HepG2 (cell line): Measurements from ENCODE around the gene TUBGCP3. TPM values are rescaled to one million over a fixed set of nuclear protein-coding genes. Genes with fewer than 3 reads are reported as not detected.

ENCODE experiments used
- ATAC-seq: fragments of 200-7000 bp; cut with Tn5 transposase; 3 replicates; pipeline ENCODE4 v1.9.1; 2020; ENCODE audit warnings: mild to moderate bottlenecking, moderate library complexity
- BruUV-seq: library from RNA; stranded (reverse); fragments of 400-500 nt; replicated peaks from 2 replicates; lab custom pipeline; 2021; lab: Mats Ljungman, UMichigan
- CTCF ChIA-PET: fragments of 300-600 bp; formaldehyde crosslinking; extraction: SDS; loops from one replicate; lab custom pipeline; 2021; ENCODE audit warnings: low total read pairs, inconsistent platforms, low intra/inter-chr PET ratio; lab: Yijun Ruan, JAX
- POLR2A ChIA-PET: fragments of 350-600 bp; sonication (Branson Sonifier 250); formaldehyde crosslinking; loops from one replicate; lab custom pipeline; 2020; ENCODE audit warnings: antibody characterized with exemption, inconsistent platforms; lab: Yijun Ruan, JAX
- DNase-seq: peaks from one replicate; pipeline ENCODE4 v3.0.0-alpha.2; 2015; ENCODE audit warnings: low spot score
- FAIRE-seq: peaks from 3 replicates; lab custom pipeline; 2011; peaks lifted over from hg19 to GRCh38; lab: Jason Lieb, UNC
- H2AFZ ChIP-seq: one replicate; pipeline ENCODE4 v1.6.1; 2011; ENCODE audit warnings: low read length, inconsistent platforms
- H3K27ac ChIP-seq: fragments of 300-600 bp; 3 replicates; pipeline ENCODE4 v1.8.0; 2011; ENCODE audit warnings: mixed run types, mild to moderate bottlenecking, mixed read lengths, low read length, inconsistent platforms; ENCODE audit not compliant: insufficient read depth; ENCODE audit errors: extremely low read length
- H3K27me3 ChIP-seq, 2 experiments: fragments of 200-600 bp in 1 of 2; 2 replicates in 1 of 2; 3 replicates in 1 of 2; pipeline versions ENCODE4 v1.6.0 to v1.8.0; 2011; ENCODE audit warnings: low read length in 2 of 2, mild to moderate bottlenecking in 2 of 2, moderate library complexity in 2 of 2, inconsistent platforms in 1 of 2; ENCODE audit not compliant: insufficient read depth in 2 of 2, control insufficient read depth in 1 of 2
- H3K36me3 ChIP-seq, 2 experiments: fragments of 200-600 bp in 1 of 2; replicated peaks in 1 of 2; 2 replicates in 1 of 2; 3 replicates in 1 of 2; pipeline versions ENCODE4 v1.5.1 to v1.8.0; 2011; ENCODE audit warnings: low read length in 2 of 2, inconsistent platforms in 1 of 2; ENCODE audit not compliant: insufficient read depth in 2 of 2, control insufficient read depth in 1 of 2
- H3K4me1 ChIP-seq: 2 replicates; pipeline ENCODE4 v1.5.1; 2012; ENCODE audit warnings: low read length, inconsistent platforms; ENCODE audit not compliant: insufficient read depth
- H3K4me2 ChIP-seq: 2 replicates; pipeline ENCODE4 v1.6.0; 2011; ENCODE audit warnings: low read depth, low read length, inconsistent platforms
- H3K4me3 ChIP-seq, 3 experiments: fragments of 200-600 bp in 1 of 3; sonication (generic), shearing (Covaris generic) in 1 of 3; replicated peaks in 1 of 3; 2 replicates each; pipeline ENCODE4 v1.5.1; 2011 to 2016; ENCODE audit warnings: low read length in 3 of 3, inconsistent platforms in 2 of 3, low read depth in 2 of 3, mild to moderate bottlenecking in 2 of 3, control low read depth in 1 of 3, mixed read lengths in 1 of 3; ENCODE audit not compliant: insufficient read depth in 1 of 3
- H3K79me2 ChIP-seq: one replicate; pipeline ENCODE4 v1.6.1; 2011; ENCODE audit warnings: low read length, inconsistent platforms; ENCODE audit not compliant: insufficient read depth
- H3K9ac ChIP-seq: 2 replicates; pipeline ENCODE4 v1.6.0; 2011; ENCODE audit warnings: mild to moderate bottlenecking, low read depth, low read length, inconsistent platforms; ENCODE audit not compliant: insufficient read depth
- H3K9me3 ChIP-seq: 2 replicates; pipeline ENCODE4 v1.5.1; 2012; ENCODE audit warnings: mild to moderate bottlenecking, low read length
- H4K20me1 ChIP-seq: 2 replicates; pipeline ENCODE4 v1.6.0; 2011; ENCODE audit warnings: inconsistent platforms, mild to moderate bottlenecking, low read length, moderate library complexity; ENCODE audit not compliant: insufficient read depth
- ATF5 ChIP-seq: sonication (generic); formaldehyde crosslinking; IDR thresholded peaks from 2 replicates; pipeline ENCODE4 v1.4.0; 2020; ENCODE audit warnings: mild to moderate bottlenecking, low read depth, missing genetic modification reagents
- FOSL2 ChIP-seq: sonication (generic); formaldehyde crosslinking; IDR thresholded peaks from 2 replicates; pipeline ENCODE4 v1.4.0; 2020; ENCODE audit warnings: missing genetic modification reagents
- KAT7 ChIP-seq: IDR thresholded peaks from 2 replicates; pipeline ENCODE4 v1.6.1; 2018; ENCODE audit warnings: borderline replicate concordance, missing compliant biosample characterization
- NFIC ChIP-seq: IDR thresholded peaks from 2 replicates; pipeline ENCODE4 v1.6.1; 2012; ENCODE audit warnings: mild to moderate bottlenecking, low read length, inconsistent platforms
- NFRKB ChIP-seq: fragments of 450-650 bp; IDR thresholded peaks from 2 replicates; pipeline ENCODE4 v1.6.1; 2017
- PATZ1 ChIP-seq: sonication (generic); formaldehyde crosslinking; IDR thresholded peaks from 2 replicates; pipeline ENCODE4 v1.4.0; 2020; ENCODE audit warnings: missing genetic modification reagents
- PCBP1 ChIP-seq: fragments of 200-400 bp; formaldehyde crosslinking; IDR thresholded peaks from 2 replicates; pipeline ENCODE4 v1.6.1; 2017; ENCODE audit warnings: mild to moderate bottlenecking, low read depth, low read length, borderline replicate concordance
- RCOR2 ChIP-seq: IDR thresholded peaks from 2 replicates; pipeline ENCODE4 v1.6.1; 2016; ENCODE audit warnings: missing biosample characterization, missing genetic modification reagents
- ZBTB25 ChIP-seq: IDR thresholded peaks from 2 replicates; pipeline ENCODE4 v1.6.1; 2018; ENCODE audit warnings: missing genetic modification reagents
- ZBTB34 ChIP-seq: sonication (generic); formaldehyde crosslinking; IDR thresholded peaks from 2 replicates; pipeline ENCODE4 v1.8.0; 2022; ENCODE audit warnings: mild to moderate bottlenecking, missing genetic modification reagents
- ZNF296 ChIP-seq: sonication (generic); formaldehyde crosslinking; conservative IDR thresholded peaks from 2 replicates; pipeline ENCODE4 v1.5.0; 2020; ENCODE audit warnings: mild to moderate bottlenecking, missing genetic modification reagents
- ZNF350 ChIP-seq: sonication (generic); formaldehyde crosslinking; IDR thresholded peaks from 2 replicates; pipeline ENCODE4 v1.4.0; 2020; ENCODE audit warnings: mild to moderate bottlenecking, low read depth, missing genetic modification reagents, borderline replicate concordance
- WGBS: methylation state at CpG from one replicate; pipeline ENCODE4 v1.1.6; 2017; ENCODE audit warnings: low lambda C conversion rate; 5-methylcytosine and 5-hydroxymethylcytosine counted together
- in situ Hi-C: cut with HindIII; loops from 2 replicates; pipeline ENCODE4 v1.10.0; 2017; ENCODE audit warnings: low pct_unique_long_range_greater_than_20kb; ENCODE audit not compliant: extremely low pct_ligation_motif_present
- intact Hi-C: fragments of 100-400 bp; cut with micrococcal nuclease; formaldehyde crosslinking; loops from one replicate; pipeline ENCODE4 v1.10.0; 2022; ENCODE audit not compliant: unreplicated experiment
- polyA plus RNA-seq, 8 experiments: library from polyadenylated mRNA; depleted of rRNA in 3 of 8; stranded (reverse) in 7 of 8; unstranded in 1 of 8; fragments of >200 nt; fragmentation: Illumina TruSeq in 4 of 8; extraction: Trizol in 4 of 8; gene quantifications; 2 replicates each; pipeline versions ENCODE4 v1.2.1 to v1.2.3, GENCODE V29; 2011 to 2016; ENCODE audit warnings: low read depth in 4 of 8, missing spikeins in 1 of 8, mixed read lengths in 1 of 8; ENCODE audit not compliant: insufficient read depth in 1 of 8
- total RNA-seq, 5 experiments: library from RNA; depleted of rRNA; stranded (reverse); fragments of >200 nt; fragmentation: Illumina TruSeq; extraction: Trizol; gene quantifications; 2 replicates each; pipeline ENCODE4 v1.2.3, GENCODE V29; 2016; ENCODE audit warnings: low read depth in 1 of 5

Gene TUBGCP3
- total and polyA plus RNA-seq, 2 of the 13 experiments (the other 11 are each of a cell fraction or from before 2014, with no cell fraction given) = 12.6 to 15.5 TPM

- no peak overlapping the region for H2AFZ ChIP-seq
- H3K79me2 ChIP-seq = peaks cover 56% of the 10 kb centered on the region
- H3K9ac ChIP-seq = peak overlapping the region; percentile 90; the same call in 1 of the 2 replicates
- ATAC-seq (no peak), FAIRE-seq (peak; percentile 30), DNase-seq (no peak)
- peaks cover 41% of the 10 kb centered on the region for H3K4me1 ChIP-seq
- BruUV-seq = no TSS peak
- H3K27ac ChIP-seq = peak overlapping the region; percentile 19
- H3K4me3 ChIP-seq = peak overlapping the region; percentile 65 to 84 (median 76); a peak in 5 of 6 replicates
- H3K27me3 ChIP-seq = no peaks in the 10 kb centered on the region
- TF ChIP-seq ZBTB25 (CRISPR knock-in tag) (no peak), RCOR2 (CRISPR knock-in tag) (no peak), PATZ1 (no peak), ZNF350 (CRISPR knock-in tag) (no peak), NFIC (no peak), PCBP1 (no peak), ZBTB34 (CRISPR knock-in tag) (no peak), FOSL2 (no peak), ZNF296 (CRISPR knock-in tag) (no peak), ATF5 (CRISPR knock-in tag) (no peak), NFRKB (no peak), KAT7 (CRISPR knock-in tag) (no peak)
- 80% methylated on average over 6 of the region's 6 CpGs for WGBS
- in situ Hi-C loops = no loop called here
- POLR2A ChIA-PET = no interaction called here
- no peaks in the 10 kb centered on the region for H4K20me1 ChIP-seq
- intact Hi-C loops = no loop called here
- peaks cover 2 to 5% of the 10 kb centered on the region in 2 experiments; a peak in 2 of 5 replicates for H3K36me3 ChIP-seq
- H3K4me2 ChIP-seq = peak overlapping the region; percentile 79
- no peaks in the 10 kb centered on the region for H3K9me3 ChIP-seq
- CTCF ChIA-PET = no interaction called here
These were observed 1.5 kb downstream of the TUBGCP3 start for GRCh38 chr13:112586334-112586960.
